Measurements from ENCODE around the gene EPHB2.

- no peak for TF ChIP-seq CTCF (IDR thresholded peaks at IDR 0.05; ENCODE audit: extremely low read depth in 1 of 2, insufficient read depth in 1 of 2, low read depth in 1 of 2, low read length in 2 of 2)
- no peak for TF ChIP-seq EZH2 (IDR thresholded peaks at IDR 0.05; ENCODE audit: borderline replicate concordance, low read depth, low read length, severe bottlenecking)
- TF ChIP-seq POLR2A (IDR thresholded peaks at IDR 0.05; ENCODE audit: low read depth, low read length): no peak
Observed at GRCh38 chr1:22920734-22921451, 210.3 kb downstream of the EPHB2 start.
